NCI-H1436 (cell line): ENCODE results near the gene SYT2.
"Not testable (repeated sequence)": the region's sequence is repeated elsewhere in the genome, so short reads cannot be mapped to it uniquely, and the experiment has no call there.

Experiments
- DNase-seq: peaks from one replicate; lab custom pipeline; 2025; lab: John Stamatoyannopoulos, UW

Gene SYT2

DNA sequence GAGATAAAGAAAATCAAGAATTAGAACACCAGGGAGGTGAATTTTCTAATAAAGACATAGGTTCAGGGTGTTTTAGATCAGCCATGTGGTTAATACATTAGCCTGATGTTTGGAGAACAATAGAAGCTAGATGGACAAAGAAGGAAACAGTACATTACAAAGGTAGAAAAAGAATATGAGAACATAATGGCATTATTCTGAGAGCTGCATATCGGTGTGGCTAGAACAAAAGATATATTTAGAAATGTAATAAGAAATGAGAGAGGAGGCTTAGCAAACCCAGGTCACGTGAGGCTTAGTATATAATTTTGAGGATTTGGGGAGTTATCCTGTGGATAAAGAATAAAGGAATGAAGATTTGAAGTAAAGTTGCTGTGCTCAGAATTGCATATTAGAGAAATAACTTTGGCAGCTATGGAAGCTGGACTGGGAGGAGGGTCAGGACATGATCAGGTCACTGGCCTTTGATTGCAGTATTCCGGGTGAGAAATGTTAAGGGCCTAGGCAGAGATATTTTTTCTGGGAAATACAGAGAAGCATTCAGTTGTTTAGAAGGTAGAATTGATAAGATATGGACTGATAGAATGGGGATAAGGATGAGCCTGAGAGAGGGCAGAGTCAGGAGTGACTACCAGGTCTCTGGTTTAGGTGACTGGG, 164.5 kb downstream of the SYT2 start:
- DNase-seq: not testable (repeated sequence)

DNA sequence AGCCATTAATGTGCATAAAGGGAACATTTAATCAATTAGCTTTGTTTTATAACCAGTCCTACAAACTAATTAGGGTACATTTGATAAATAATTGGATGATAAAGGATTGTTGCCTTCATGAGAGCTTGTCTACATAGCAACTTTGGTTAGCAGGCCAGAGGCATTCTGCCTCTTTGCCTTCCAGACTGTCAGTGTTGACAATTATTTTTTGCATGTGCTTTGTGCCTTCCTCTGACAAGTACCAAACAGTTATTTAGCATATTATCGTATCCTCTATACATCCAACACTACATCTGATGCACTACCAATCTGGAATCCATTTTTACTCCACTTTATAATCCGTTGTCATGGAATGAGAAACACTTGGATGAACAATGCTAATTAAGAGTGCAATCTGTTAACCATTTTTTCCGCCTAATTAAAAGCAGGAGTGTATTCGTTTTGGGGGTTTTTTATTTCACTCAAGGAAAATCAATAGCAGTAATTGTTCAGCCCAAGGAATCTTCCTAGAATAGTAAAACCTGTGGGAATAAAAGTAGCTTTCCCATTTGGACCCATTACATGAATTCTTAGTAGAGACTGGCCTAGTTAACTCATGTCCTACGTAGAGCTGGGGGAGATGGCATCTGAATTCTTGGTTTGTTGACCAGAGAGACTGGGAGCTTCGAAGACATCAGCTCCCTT, 165.3 kb downstream of the SYT2 start:
- DNase-seq: not testable (repeated sequence)

DNA sequence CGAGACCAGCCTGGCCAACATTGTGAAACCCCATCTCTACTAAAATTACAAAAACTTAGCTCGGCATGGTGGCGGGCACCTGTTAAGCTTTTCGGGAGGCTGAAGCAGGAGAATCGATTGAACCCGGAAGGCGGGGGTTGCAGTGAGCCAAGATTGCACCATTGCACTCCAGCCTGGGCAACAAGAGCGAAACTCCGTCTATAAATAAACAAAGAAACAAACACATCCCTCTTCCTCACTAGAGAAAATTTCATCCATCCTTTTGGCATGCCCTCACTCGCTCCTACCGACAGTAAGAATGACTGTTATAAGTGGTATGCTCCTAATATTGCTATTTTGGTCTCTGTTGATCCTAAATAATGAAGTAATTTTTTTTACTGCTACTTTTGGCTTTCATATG, 166.7 kb downstream of the SYT2 start:
- DNase-seq: not testable (repeated sequence)

DNA sequence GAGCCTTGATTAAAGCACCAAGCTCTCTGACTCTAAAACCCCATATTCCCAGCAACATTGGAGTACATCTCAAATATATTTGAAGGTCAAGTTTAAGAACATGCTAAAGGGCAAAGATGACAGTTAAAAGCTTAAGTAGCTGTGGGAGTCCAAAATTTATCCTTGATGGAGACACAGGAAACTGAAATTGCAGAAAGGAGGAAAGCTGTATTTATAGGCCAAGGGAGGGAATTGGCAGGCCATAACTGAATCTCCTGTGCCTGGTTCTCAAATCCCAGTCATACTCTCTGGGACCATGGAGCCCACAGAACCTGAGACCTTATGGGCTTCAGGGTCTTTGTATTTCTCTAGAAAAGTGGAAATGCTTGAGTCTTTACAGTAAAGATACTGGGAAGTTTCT, 167.8 kb downstream of the SYT2 start:
- DNase-seq: not testable (repeated sequence)

DNA sequence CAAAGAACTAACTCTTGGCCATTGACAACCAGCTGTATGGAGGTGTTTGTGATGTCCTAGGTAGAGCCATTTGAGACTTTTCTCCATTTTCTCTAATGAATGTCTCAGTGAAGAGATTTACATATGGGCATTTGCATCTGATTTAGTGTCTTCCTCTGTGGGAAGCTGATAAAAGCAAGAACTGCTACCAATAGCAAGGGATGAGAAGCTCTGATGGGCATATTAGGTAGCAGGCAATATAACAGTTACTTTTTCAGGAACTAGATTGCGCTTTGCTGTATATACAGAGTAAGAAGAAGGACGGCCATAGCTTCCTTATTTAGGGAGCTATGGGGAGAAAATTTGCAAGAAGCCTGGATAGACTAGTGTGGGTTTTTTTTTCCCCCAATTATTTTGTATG, 169.4 kb downstream of the SYT2 start:
- DNase-seq: not testable (repeated sequence)
